ENCODE measurements around the gene SHKBP1. TPM values are rescaled to one million over a fixed set of nuclear protein-coding genes. Genes with fewer than 3 reads are reported as not detected.
A peak's percentile ranks its signal among the peaks of the same experiment; 100 is the strongest.

SHKBP1 gene
- total RNA-seq, 2 experiments from 2014 or later, result 90.1 to 99.4 TPM

- no peaks in the 10 kb centered on the region for H3K27me3 Mint-ChIP-seq (ENCODE audit: low read depth)
- H3K36me3 Mint-ChIP-seq (ENCODE audit: low read depth), result peaks cover 20% of the 10 kb centered on the region
- intact Hi-C loops (cut with micrococcal nuclease), result no loop called here
- CTCF ChIA-PET, result interaction anchor here (1.2 kb wide), 2 partner anchors 20 to 25 kb away, joined by 3 to 6 read pairs; no protein-coding TSS in a partner anchor
- no peak overlapping the region for H3K27ac Mint-ChIP-seq
- DNase-seq, result peak; percentile 23
- no peaks in the 10 kb centered on the region for H3K9me3 Mint-ChIP-seq
- H3K4me3 Mint-ChIP-seq, result peak overlapping the region; percentile 87
- H3K4me1 Mint-ChIP-seq (ENCODE audit: low read depth), result peaks cover 16% of the 10 kb centered on the region
Measured at GRCh38 chr19:40578442-40578908, 1.8 kb downstream of the SHKBP1 start.

DNA sequence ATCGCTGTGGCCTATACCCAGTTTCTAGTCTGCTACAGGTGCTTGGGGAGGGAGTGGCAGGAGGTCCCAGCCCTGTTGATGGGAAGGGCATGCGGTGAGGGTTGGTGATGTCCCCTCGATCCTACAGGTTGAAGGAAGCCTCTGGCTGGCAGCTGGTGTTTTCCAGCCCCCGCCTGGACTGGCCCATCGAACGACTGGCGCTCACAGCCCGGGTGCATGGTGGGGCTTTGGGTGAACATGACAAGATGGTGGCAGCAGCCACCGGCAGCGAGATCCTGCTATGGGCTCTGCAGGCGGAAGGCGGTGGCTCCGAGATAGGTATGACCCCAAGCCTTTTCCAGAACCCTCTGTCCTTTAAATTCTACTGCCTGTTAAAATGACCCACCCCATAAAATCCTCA, 3.9 kb downstream of the SHKBP1 start:
- Mint-ChIP-seq H3K4me1 (ENCODE audit: low read depth) (peaks cover 16% of the 10 kb centered on the region), H3K4me3 (no peak overlapping the region), H3K9me3 (no peaks in the 10 kb centered on the region), H3K27ac (no peak overlapping the region), H3K36me3 (ENCODE audit: low read depth) (peaks cover 23% of the 10 kb centered on the region), H3K27me3 (ENCODE audit: low read depth) (no peaks in the 10 kb centered on the region)
- intact Hi-C loops (cut with micrococcal nuclease), result no loop called here
- CTCF ChIA-PET, result interaction anchor here (0.9 kb wide), 1 partner anchor 116 kb away, joined by 3 read pairs; no protein-coding TSS in a partner anchor
- DNase-seq, result no peak

GRCh38 chr19:40581531-40581930, 4.9 kb downstream of the SHKBP1 start:
- Mint-ChIP-seq H3K27me3 (ENCODE audit: low read depth) (no peaks in the 10 kb centered on the region), H3K9me3 (no peaks in the 10 kb centered on the region), H3K4me1 (ENCODE audit: low read depth) (peaks cover 21% of the 10 kb centered on the region), H3K36me3 (ENCODE audit: low read depth) (peaks cover 29% of the 10 kb centered on the region), H3K27ac (no peak overlapping the region), H3K4me3 (no peak overlapping the region)
- intact Hi-C loops (cut with micrococcal nuclease), result no loop called here
- DNase-seq, result no peak
- CTCF ChIA-PET, result interaction anchor here (0.9 kb wide), 1 partner anchor 117 kb away, joined by 3 read pairs; no protein-coding TSS in a partner anchor

GRCh38 chr19:40582467-40582866, 5.8 kb downstream of the SHKBP1 start:
- peaks cover 31% of the 10 kb centered on the region for H3K36me3 Mint-ChIP-seq (ENCODE audit: low read depth)
- DNase-seq, result no peak
- no peaks in the 10 kb centered on the region for H3K9me3 Mint-ChIP-seq
- no peaks in the 10 kb centered on the region for H3K27me3 Mint-ChIP-seq (ENCODE audit: low read depth)
- no peak overlapping the region for H3K4me3 Mint-ChIP-seq
- CTCF ChIA-PET, result no interaction called here
- intact Hi-C loops (cut with micrococcal nuclease), result no loop called here
- peaks cover 18% of the 10 kb centered on the region for H3K4me1 Mint-ChIP-seq (ENCODE audit: low read depth)
- H3K27ac Mint-ChIP-seq, result no peak overlapping the region

GRCh38 chr19:40583283-40583682, 6.6 kb downstream of the SHKBP1 start:
- no peak overlapping the region for H3K4me3 Mint-ChIP-seq
- peaks cover 30% of the 10 kb centered on the region for H3K36me3 Mint-ChIP-seq (ENCODE audit: low read depth)
- CTCF ChIA-PET, result interaction anchor here (1.3 kb wide), 1 partner anchor 19 kb away, joined by 3 read pairs; no protein-coding TSS in a partner anchor
- H3K9me3 Mint-ChIP-seq, result no peaks in the 10 kb centered on the region
- H3K27me3 Mint-ChIP-seq (ENCODE audit: low read depth), result no peaks in the 10 kb centered on the region
- no peak overlapping the region for H3K27ac Mint-ChIP-seq
- DNase-seq, result no peak
- peaks cover 10% of the 10 kb centered on the region for H3K4me1 Mint-ChIP-seq (ENCODE audit: low read depth)
- intact Hi-C loops (cut with micrococcal nuclease), result no loop called here

GRCh38 chr19:40584007-40584406, 7.3 kb downstream of the SHKBP1 start:
- Mint-ChIP-seq H3K4me3 (no peak overlapping the region), H3K27me3 (ENCODE audit: low read depth) (no peaks in the 10 kb centered on the region), H3K36me3 (ENCODE audit: low read depth) (peaks cover 27% of the 10 kb centered on the region), H3K27ac (no peak overlapping the region), H3K4me1 (ENCODE audit: low read depth) (peaks cover 6% of the 10 kb centered on the region), H3K9me3 (no peaks in the 10 kb centered on the region)
- intact Hi-C loops (cut with micrococcal nuclease), result no loop called here
- no peak for DNase-seq
- CTCF ChIA-PET, result interaction anchor here (1.3 kb wide), 1 partner anchor 19 kb away, joined by 3 read pairs; no protein-coding TSS in a partner anchor

- CTCF ChIA-PET, result interaction anchor here (0.6 to 0.9 kb wide), 2 partner anchors 49 to 88 kb away, joined by 3 read pairs; no protein-coding TSS in a partner anchor
- Mint-ChIP-seq H3K27ac (no peak overlapping the region), H3K4me1 (ENCODE audit: low read depth) (peaks cover 6% of the 10 kb centered on the region), H3K4me3 (no peak overlapping the region), H3K9me3 (no peaks in the 10 kb centered on the region), H3K36me3 (ENCODE audit: low read depth) (peaks cover 27% of the 10 kb centered on the region), H3K27me3 (ENCODE audit: low read depth) (no peaks in the 10 kb centered on the region)
- no peak for DNase-seq
- intact Hi-C loops (cut with micrococcal nuclease), result no loop called here
Measured at GRCh38 chr19:40585241-40585981, 8.7 kb downstream of the SHKBP1 start.

DNA sequence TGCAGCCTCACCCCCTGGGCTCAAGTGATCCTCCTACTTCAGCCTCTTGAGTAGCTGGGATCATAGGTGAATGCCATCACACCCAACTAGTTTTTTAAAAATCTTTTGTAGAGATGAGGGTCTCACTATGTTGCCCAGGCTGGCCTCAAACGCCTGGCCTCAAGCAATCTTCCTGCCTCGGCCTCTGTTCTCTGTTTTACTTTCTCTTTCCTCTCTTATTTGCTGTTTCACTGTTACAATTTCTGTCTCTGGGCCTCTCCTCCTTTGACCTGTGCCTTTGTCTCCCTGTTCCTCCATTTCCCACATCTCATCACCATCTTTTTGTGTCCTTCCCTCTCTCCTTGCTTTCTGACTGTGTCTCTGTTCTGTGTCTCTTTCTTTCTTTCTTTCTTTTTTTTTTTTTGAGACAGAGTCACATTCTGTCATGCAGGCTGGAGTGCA, 9.3 kb downstream of the SHKBP1 start:
- Mint-ChIP-seq H3K27me3 (ENCODE audit: low read depth) (no peaks in the 10 kb centered on the region), H3K27ac (no peak overlapping the region), H3K9me3 (no peaks in the 10 kb centered on the region), H3K4me3 (no peak overlapping the region), H3K4me1 (ENCODE audit: low read depth) (peaks cover 6% of the 10 kb centered on the region), H3K36me3 (ENCODE audit: low read depth) (peaks cover 22% of the 10 kb centered on the region)
- no peak for DNase-seq
- intact Hi-C loops (cut with micrococcal nuclease), result no loop called here
- CTCF ChIA-PET, result interaction anchor here (0.8 to 0.9 kb wide), 2 partner anchors 17 to 49 kb away, joined by 3 read pairs; no protein-coding TSS in a partner anchor

DNA sequence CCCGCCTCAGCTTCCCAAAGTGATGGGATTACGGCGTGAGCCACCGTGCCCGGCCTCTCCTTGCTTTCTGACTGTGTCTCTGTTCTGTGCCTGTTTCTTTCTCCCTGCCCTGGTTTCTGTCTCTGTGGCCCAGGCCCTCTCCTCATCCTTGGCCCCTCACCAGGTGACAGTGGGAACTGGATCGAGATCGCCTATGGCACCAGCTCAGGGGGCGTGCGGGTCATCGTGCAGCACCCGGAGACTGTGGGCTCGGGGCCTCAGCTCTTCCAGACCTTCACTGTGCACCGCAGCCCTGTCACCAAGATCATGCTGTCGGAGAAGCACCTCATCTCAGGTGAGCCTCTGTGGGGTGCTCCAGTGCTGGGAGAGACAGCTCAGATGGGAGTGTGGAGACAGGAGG, 9.9 kb downstream of the SHKBP1 start:
- Mint-ChIP-seq H3K4me3 (no peak overlapping the region), H3K36me3 (ENCODE audit: low read depth) (peaks cover 22% of the 10 kb centered on the region), H3K9me3 (no peaks in the 10 kb centered on the region), H3K27me3 (ENCODE audit: low read depth) (no peaks in the 10 kb centered on the region), H3K27ac (no peak overlapping the region), H3K4me1 (ENCODE audit: low read depth) (peaks cover 6% of the 10 kb centered on the region)
- intact Hi-C loops (cut with micrococcal nuclease), result no loop called here
- DNase-seq, result no peak
- CTCF ChIA-PET, result interaction anchor here (0.8 kb wide), 1 partner anchor 17 kb away, joined by 3 read pairs; no protein-coding TSS in a partner anchor

DNA sequence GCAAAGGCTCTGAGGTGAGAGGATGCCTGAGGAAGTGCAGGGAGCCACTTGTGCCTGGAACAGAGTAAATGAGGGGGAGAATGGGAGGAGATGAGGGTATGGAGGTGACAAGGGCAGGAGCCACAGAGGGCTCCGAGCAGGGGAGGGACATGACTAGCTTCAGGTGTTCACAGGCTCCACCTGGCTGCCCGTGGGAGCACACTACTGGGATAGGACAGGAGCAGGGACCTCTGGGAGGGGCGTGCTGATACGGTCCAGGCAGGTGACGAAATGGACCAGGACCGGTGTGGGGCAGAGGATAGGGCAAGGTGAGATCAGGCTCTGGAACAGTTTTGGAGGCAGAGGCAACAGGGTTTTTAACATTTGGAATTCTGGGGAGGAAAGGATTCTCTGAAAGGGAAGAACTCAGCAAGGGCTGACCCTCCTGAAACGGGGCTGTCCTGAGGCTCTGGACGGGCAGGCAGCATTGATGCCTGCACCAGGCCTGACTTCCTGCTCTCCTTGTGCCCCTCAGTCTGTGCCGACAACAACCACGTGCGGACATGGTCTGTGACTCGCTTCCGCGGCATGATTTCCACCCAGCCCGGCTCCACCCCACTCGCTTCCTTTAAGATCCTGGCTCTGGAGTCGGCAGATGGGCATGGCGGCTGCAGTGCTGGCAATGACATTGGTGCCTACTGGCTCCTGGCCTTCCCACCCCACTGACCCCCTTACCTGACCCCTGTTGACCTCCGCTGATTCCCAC, 11.6 kb downstream of the SHKBP1 start:
- intact Hi-C loops (cut with micrococcal nuclease), result no loop called here
- Mint-ChIP-seq H3K27ac (no peak overlapping the region), H3K36me3 (ENCODE audit: low read depth) (peaks cover 18% of the 10 kb centered on the region), H3K9me3 (no peaks in the 10 kb centered on the region), H3K27me3 (ENCODE audit: low read depth) (no peaks in the 10 kb centered on the region), H3K4me3 (no peak overlapping the region), H3K4me1 (ENCODE audit: low read depth) (peaks cover 6% of the 10 kb centered on the region)
- DNase-seq, result no peak
- CTCF ChIA-PET, result no interaction called here

- no peak for DNase-seq
- Mint-ChIP-seq H3K4me1 (ENCODE audit: low read depth) (peaks cover 6% of the 10 kb centered on the region), H3K36me3 (ENCODE audit: low read depth) (peaks cover 18% of the 10 kb centered on the region), H3K9me3 (no peaks in the 10 kb centered on the region), H3K4me3 (no peak overlapping the region), H3K27me3 (ENCODE audit: low read depth) (no peaks in the 10 kb centered on the region), H3K27ac (no peak overlapping the region)
- intact Hi-C loops (cut with micrococcal nuclease), result no loop called here
- CTCF ChIA-PET, result no interaction called here
Measured at GRCh38 chr19:40588926-40589569, 12.4 kb downstream of the SHKBP1 start.
